A549 (cell line): ENCODE results near the gene PSME3. TPM values are rescaled to one million over a fixed set of nuclear protein-coding genes. Genes with fewer than 3 reads are reported as not detected.

ENCODE experiments used
- ATAC-seq, 2 experiments: fragments of 200-7000 bp in 1 of 2; fragments of >200 bp in 1 of 2; cut with Nextera tagmentation in 1 of 2; cut with Tn5 transposase in 1 of 2; 3 replicates each; pipeline versions ENCODE4 v1.8.0 to v1.9.1; 2018 to 2020; ENCODE audit warnings: mild to moderate bottlenecking in 1 of 2, moderate library complexity in 1 of 2
- CTCF ChIA-PET: fragments of 300-600 bp; sonication (Branson Sonifier 250); formaldehyde crosslinking; extraction: SDS; loops from one replicate; lab custom pipeline; 2021; ENCODE audit warnings: antibody characterized with exemption, inconsistent platforms; lab: Yijun Ruan, JAX
- POLR2A ChIA-PET: fragments of 350-600 bp; formaldehyde crosslinking; extraction: SDS; loops from one replicate; lab custom pipeline; 2021; ENCODE audit warnings: antibody characterized with exemption, inconsistent platforms; lab: Yijun Ruan, JAX
- DNase-seq, 2 experiments: peaks; one replicate each; pipeline versions ENCODE4 v3.0.0 to v3.0.0-alpha.2; 2011 to 2016; ENCODE audit warnings: low read depth in 1 of 2, low spot score in 1 of 2
- FAIRE-seq: peaks from 2 replicates; lab custom pipeline; 2011; peaks lifted over from hg19 to GRCh38; lab: Jason Lieb, UNC
- H3K27ac ChIP-seq, 2 experiments: fragments of >200 bp; sonication (Bioruptor Twin); formaldehyde crosslinking; 3 replicates each; pipeline ENCODE4 v1.5.1; 2016 to 2017
- H3K4me1 ChIP-seq: fragments of >200 bp; sonication (Bioruptor Twin); formaldehyde crosslinking; 3 replicates; pipeline ENCODE4 v1.6.1; 2016
- H3K4me2 ChIP-seq: fragments of >200 bp; sonication (Bioruptor Twin); formaldehyde crosslinking; 3 replicates; pipeline ENCODE4 v1.6.1; 2016
- H3K4me3 ChIP-seq: fragments of >200 bp; sonication (Bioruptor Twin); formaldehyde crosslinking; 3 replicates; pipeline ENCODE4 v1.5.1; 2016
- H3K9me3 ChIP-seq: fragments of >200 bp; sonication (Bioruptor Twin); formaldehyde crosslinking; 3 replicates; pipeline ENCODE4 v1.6.1; 2016
- BHLHE40 ChIP-seq: IDR thresholded peaks from 2 replicates; pipeline ENCODE4 v1.6.1; 2012; ENCODE audit warnings: low read depth, low read length, inconsistent platforms
- CBX8 ChIP-seq: fragments of 200-600 bp; sonication (generic); IDR thresholded peaks from 2 replicates; pipeline ENCODE4 v1.6.1; 2016
- EHF ChIP-seq: fragments of 250-450 bp; sonication (Bioruptor Pico); IDR thresholded peaks from 2 replicates; pipeline ENCODE4 v1.5.0; 2020; ENCODE audit warnings: mild to moderate bottlenecking
- EHMT2 ChIP-seq: fragments of 200-600 bp; sonication (generic); IDR thresholded peaks from 2 replicates; pipeline ENCODE4 v1.6.1; 2016; ENCODE audit warnings: antibody characterized with exemption, low read depth, mild to moderate bottlenecking, moderate library complexity
- EP300 ChIP-seq, 2 experiments: fragments of >200 bp; sonication (Bioruptor Twin); formaldehyde crosslinking; IDR thresholded peaks; 2 replicates in 1 of 2; 3 replicates in 1 of 2; pipeline ENCODE4 v1.6.1; 2016 to 2017
- FOSB ChIP-seq: fragments of 250-450 bp; sonication (Bioruptor Pico); IDR thresholded peaks from 2 replicates; pipeline ENCODE4 v1.5.0; 2020; ENCODE audit warnings: mild to moderate bottlenecking, moderate library complexity
- FOSL2 ChIP-seq, 2 experiments: fragments of 450-650 bp in 1 of 2; fragments of >200 bp in 1 of 2; sonication (Bioruptor Twin) in 1 of 2; formaldehyde crosslinking; IDR thresholded peaks; 2 replicates each; pipeline versions ENCODE4 v1.5.0 to v1.6.1; 2016 to 2020; ENCODE audit warnings: mild to moderate bottlenecking in 1 of 2, moderate library complexity in 1 of 2
- FOXS1 ChIP-seq: fragments of 250-450 bp; sonication (Bioruptor Pico); IDR thresholded peaks from 2 replicates; pipeline ENCODE4 v1.5.0; 2020; ENCODE audit warnings: mild to moderate bottlenecking, moderate library complexity
- HDAC2 ChIP-seq: fragments of 200-600 bp; sonication (generic); IDR thresholded peaks from 2 replicates; pipeline ENCODE4 v1.6.1; 2016
- KDM5A ChIP-seq: fragments of 200-600 bp; sonication (generic); IDR thresholded peaks from 2 replicates; pipeline ENCODE4 v1.6.1; 2016; ENCODE audit warnings: antibody characterized with exemption, mild to moderate bottlenecking
- NPAS2 ChIP-seq: fragments of 250-450 bp; sonication (Bioruptor Pico); IDR thresholded peaks from 2 replicates; pipeline ENCODE4 v1.8.0; 2022; ENCODE audit warnings: mild to moderate bottlenecking, moderate library complexity, borderline replicate concordance
- NR3C1 ChIP-seq: fragments of >200 bp; sonication (Bioruptor Twin); formaldehyde crosslinking; IDR thresholded peaks from 3 replicates; pipeline ENCODE4 v1.6.1; 2017
- PHF8 ChIP-seq: fragments of 200-600 bp; sonication (generic); IDR thresholded peaks from 2 replicates; pipeline ENCODE4 v1.6.1; 2016; ENCODE audit warnings: low read depth, mild to moderate bottlenecking, antibody characterized with exemption, moderate library complexity, borderline replicate concordance
- POLR2A ChIP-seq: IDR thresholded peaks from 2 replicates; pipeline ENCODE4 v1.6.1; 2012; ENCODE audit warnings: mild to moderate bottlenecking, low read length
- RARB ChIP-seq: fragments of 250-450 bp; sonication (Bioruptor Pico); IDR thresholded peaks from 2 replicates; pipeline ENCODE4 v1.8.0; 2021; ENCODE audit warnings: mild to moderate bottlenecking, moderate library complexity
- SMC3 ChIP-seq: fragments of >200 bp; sonication (Bioruptor Twin); formaldehyde crosslinking; IDR thresholded peaks from 3 replicates; pipeline ENCODE4 v1.6.1; 2018; ENCODE audit warnings: inconsistent platforms
- TFCP2L1 ChIP-seq: fragments of 250-450 bp; sonication (Bioruptor Pico); IDR thresholded peaks from 2 replicates; pipeline ENCODE4 v1.5.0; 2021; ENCODE audit warnings: mild to moderate bottlenecking
- TP53 ChIP-seq: fragments of 250-450 bp; sonication (Bioruptor Pico); IDR thresholded peaks from 2 replicates; pipeline ENCODE4 v1.5.0; 2021; ENCODE audit warnings: mild to moderate bottlenecking, moderate library complexity
- ZC3H11A ChIP-seq: fragments of 450-650 bp; IDR thresholded peaks from 2 replicates; pipeline ENCODE4 v1.6.1; 2014; ENCODE audit warnings: antibody characterized with exemption, mild to moderate bottlenecking
- WGBS: methylation state at CpG from one replicate; pipeline ENCODE4 v1.1.6; 2017; ENCODE audit errors: missing lambda C conversion rate; 5-methylcytosine and 5-hydroxymethylcytosine counted together
- polyA plus RNA-seq, 4 experiments: library from polyadenylated mRNA; depleted of rRNA in 3 of 4; stranded (reverse); fragments of >200 nt; fragmentation: RNase III in 1 of 4; extraction: RNeasy Plus Mini Kit Qiagen cat#74134 plus additional on column Dnase treatment in 1 of 4; gene quantifications; 2 replicates in 3 of 4; 3 replicates in 1 of 4; pipeline ENCODE4 v1.2.3, GENCODE V29; 2011 to 2017
- TF ChIP-seq, protein P1 (sequence below): fragments of 200-600 bp; sonication (generic); IDR thresholded peaks from 2 replicates; pipeline ENCODE4 v1.6.1; 2016; ENCODE audit warnings: antibody characterized with exemption, mild to moderate bottlenecking, moderate library complexity
- TF ChIP-seq, protein P2 (sequence below): fragments of 150-350 bp; IDR thresholded peaks from 2 replicates; pipeline ENCODE4 v1.6.1; 2014; ENCODE audit warnings: low read depth, mild to moderate bottlenecking, low read length
- TF ChIP-seq, protein P3 (sequence below): IDR thresholded peaks from 2 replicates; pipeline ENCODE4 v1.6.1; 2012; ENCODE audit warnings: low read depth, borderline replicate concordance
- TF ChIP-seq, protein P4 (sequence below): fragments of 250-450 bp; sonication (Bioruptor Pico); IDR thresholded peaks from 2 replicates; pipeline ENCODE4 v1.5.0; 2021; ENCODE audit warnings: mild to moderate bottlenecking, moderate library complexity, borderline replicate concordance
- TF ChIP-seq, protein P5 (sequence below): fragments of 250-450 bp; sonication (Bioruptor Pico); IDR thresholded peaks from 2 replicates; pipeline ENCODE4 v1.5.0; 2020; ENCODE audit warnings: low read depth, mild to moderate bottlenecking, moderate library complexity
- TF ChIP-seq, protein P6 (sequence below): fragments of >200 bp; sonication (Bioruptor Twin); formaldehyde crosslinking; IDR thresholded peaks from 3 replicates; pipeline ENCODE4 v1.5.1; 2016
- TF ChIP-seq, protein P7 (sequence below): fragments of >200 bp; sonication (Bioruptor Twin); formaldehyde crosslinking; IDR thresholded peaks from 2 replicates; pipeline ENCODE4 v1.6.1; 2016

PSME3 gene
- polyA plus RNA-seq, 2 of the 4 experiments (the other 2 are of a cell fraction) = 223 to 257 TPM

DNA sequence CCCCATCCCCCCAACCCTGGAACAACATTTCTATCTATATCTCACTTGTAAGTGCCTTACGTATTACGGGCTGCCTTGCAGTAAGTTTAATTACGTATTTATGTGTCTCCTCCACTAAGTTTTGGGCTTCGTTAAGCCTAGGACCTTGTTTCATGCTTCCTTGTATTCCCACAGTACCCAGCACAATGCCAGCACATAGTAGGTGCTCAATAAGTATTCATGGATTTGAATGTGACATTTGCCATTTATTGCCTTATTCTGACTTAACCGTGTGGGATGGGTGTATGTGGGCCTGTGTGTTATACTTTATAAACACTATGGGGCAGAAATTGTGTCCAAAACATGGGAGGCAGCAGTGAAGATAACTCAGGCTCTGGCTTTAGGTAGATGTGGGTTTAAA, 40.7 kb upstream of the PSME3 start:
- TF ChIP-seq FOSB (CRISPR knock-in tag) = no peak
- TF ChIP-seq HDAC2 = no peak
- TF ChIP-seq, protein P1, sequence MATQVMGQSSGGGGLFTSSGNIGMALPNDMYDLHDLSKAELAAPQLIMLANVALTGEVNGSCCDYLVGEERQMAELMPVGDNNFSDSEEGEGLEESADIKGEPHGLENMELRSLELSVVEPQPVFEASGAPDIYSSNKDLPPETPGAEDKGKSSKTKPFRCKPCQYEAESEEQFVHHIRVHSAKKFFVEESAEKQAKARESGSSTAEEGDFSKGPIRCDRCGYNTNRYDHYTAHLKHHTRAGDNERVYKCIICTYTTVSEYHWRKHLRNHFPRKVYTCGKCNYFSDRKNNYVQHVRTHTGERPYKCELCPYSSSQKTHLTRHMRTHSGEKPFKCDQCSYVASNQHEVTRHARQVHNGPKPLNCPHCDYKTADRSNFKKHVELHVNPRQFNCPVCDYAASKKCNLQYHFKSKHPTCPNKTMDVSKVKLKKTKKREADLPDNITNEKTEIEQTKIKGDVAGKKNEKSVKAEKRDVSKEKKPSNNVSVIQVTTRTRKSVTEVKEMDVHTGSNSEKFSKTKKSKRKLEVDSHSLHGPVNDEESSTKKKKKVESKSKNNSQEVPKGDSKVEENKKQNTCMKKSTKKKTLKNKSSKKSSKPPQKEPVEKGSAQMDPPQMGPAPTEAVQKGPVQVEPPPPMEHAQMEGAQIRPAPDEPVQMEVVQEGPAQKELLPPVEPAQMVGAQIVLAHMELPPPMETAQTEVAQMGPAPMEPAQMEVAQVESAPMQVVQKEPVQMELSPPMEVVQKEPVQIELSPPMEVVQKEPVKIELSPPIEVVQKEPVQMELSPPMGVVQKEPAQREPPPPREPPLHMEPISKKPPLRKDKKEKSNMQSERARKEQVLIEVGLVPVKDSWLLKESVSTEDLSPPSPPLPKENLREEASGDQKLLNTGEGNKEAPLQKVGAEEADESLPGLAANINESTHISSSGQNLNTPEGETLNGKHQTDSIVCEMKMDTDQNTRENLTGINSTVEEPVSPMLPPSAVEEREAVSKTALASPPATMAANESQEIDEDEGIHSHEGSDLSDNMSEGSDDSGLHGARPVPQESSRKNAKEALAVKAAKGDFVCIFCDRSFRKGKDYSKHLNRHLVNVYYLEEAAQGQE = no peak
- no peak for TF ChIP-seq NPAS2 (CRISPR knock-in tag)
- no peak for TF ChIP-seq BHLHE40
- no peak for TF ChIP-seq CBX8
- TF ChIP-seq KDM5A = no peak
- TF ChIP-seq PHF8 = no peak
- TF ChIP-seq, protein P2, sequence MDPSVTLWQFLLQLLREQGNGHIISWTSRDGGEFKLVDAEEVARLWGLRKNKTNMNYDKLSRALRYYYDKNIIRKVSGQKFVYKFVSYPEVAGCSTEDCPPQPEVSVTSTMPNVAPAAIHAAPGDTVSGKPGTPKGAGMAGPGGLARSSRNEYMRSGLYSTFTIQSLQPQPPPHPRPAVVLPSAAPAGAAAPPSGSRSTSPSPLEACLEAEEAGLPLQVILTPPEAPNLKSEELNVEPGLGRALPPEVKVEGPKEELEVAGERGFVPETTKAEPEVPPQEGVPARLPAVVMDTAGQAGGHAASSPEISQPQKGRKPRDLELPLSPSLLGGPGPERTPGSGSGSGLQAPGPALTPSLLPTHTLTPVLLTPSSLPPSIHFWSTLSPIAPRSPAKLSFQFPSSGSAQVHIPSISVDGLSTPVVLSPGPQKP = no peak
- TF ChIP-seq FOXS1 (CRISPR knock-in tag) = no peak
- TF ChIP-seq SMC3 = no peak
- ChIA-PET POLR2A (no interaction called here), CTCF (interaction anchor here (1.1 to 24.6 kb wide), 4 partner anchors 9 to 27 kb away, joined by 3 to 336 read pairs (median 6); partner anchors contain the start of genes BECN1 and VPS25)
- FAIRE-seq = no peak
- no peak overlapping the region for H3K4me3 ChIP-seq
- WGBS = 70% methylated on average over 5 of the region's 5 CpGs
- H3K27ac ChIP-seq = no peak overlapping the region
- no peak for DNase-seq
- peaks cover 11% of the 10 kb centered on the region for H3K4me1 ChIP-seq
- no peak overlapping the region for H3K4me2 ChIP-seq
- H3K9me3 ChIP-seq = no peaks in the 10 kb centered on the region
- ATAC-seq = no peak; a peak in 1 of 6 replicates

DNA sequence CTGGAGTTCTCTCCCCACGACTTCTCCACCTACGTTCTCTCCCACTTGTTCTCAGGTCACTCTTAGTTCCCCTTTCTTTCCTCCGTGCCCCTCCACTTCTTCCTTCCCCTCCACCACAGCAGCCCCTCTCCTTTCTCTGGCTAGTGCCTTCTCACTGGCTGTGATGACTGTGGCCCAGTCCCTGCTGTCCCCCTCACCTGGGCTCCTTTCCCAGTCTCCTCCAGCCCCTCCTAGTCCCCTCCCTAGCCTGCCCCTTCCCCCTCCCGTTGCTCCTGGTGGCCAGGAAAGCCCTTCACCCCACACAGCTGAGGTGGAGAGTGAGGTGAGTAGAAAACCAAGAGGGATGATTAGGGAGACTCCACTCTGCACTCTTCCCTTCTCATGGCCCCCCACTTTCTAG, 38.1 kb upstream of the PSME3 start:
- WGBS = 87% methylated on average over 4 of the region's 4 CpGs
- no peak overlapping the region for H3K27ac ChIP-seq
- ATAC-seq (no peak), FAIRE-seq (no peak), DNase-seq (no peak)
- H3K4me3 ChIP-seq = no peak overlapping the region
- no peaks in the 10 kb centered on the region for H3K9me3 ChIP-seq
- ChIA-PET POLR2A (interaction anchor here (1.8 kb wide), 1 partner anchor 22 kb away, joined by 6 read pairs; the partner anchor contains the start of gene VPS25), CTCF (interaction anchor here (1.5 to 24.6 kb wide), 3 partner anchors 11 to 32 kb away, joined by 4 to 336 read pairs (median 4); partner anchors contain the start of gene BECN1)
- H3K4me1 ChIP-seq = peaks cover 18% of the 10 kb centered on the region
- no peak overlapping the region for H3K4me2 ChIP-seq
- TF ChIP-seq, protein P3, sequence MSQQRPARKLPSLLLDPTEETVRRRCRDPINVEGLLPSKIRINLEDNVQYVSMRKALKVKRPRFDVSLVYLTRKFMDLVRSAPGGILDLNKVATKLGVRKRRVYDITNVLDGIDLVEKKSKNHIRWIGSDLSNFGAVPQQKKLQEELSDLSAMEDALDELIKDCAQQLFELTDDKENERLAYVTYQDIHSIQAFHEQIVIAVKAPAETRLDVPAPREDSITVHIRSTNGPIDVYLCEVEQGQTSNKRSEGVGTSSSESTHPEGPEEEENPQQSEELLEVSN = no peak
- TF ChIP-seq RARB (CRISPR knock-in tag) (no peak), TFCP2L1 (CRISPR knock-in tag) (no peak), ZC3H11A (no peak), POLR2A (no peak), EP300 (IDR thresholded peaks at IDR 0.05) (no peak), EHF (CRISPR knock-in tag) (no peak), EHMT2 (no peak), PHF8 (no peak), NR3C1 (no peak), TP53 (CRISPR knock-in tag) (no peak), FOSL2 (IDR thresholded peaks at IDR 0.05) (no peak), FOSL2 (CRISPR knock-in tag; IDR thresholded peaks at IDR 0.05) (no peak)
- TF ChIP-seq, protein P4, sequence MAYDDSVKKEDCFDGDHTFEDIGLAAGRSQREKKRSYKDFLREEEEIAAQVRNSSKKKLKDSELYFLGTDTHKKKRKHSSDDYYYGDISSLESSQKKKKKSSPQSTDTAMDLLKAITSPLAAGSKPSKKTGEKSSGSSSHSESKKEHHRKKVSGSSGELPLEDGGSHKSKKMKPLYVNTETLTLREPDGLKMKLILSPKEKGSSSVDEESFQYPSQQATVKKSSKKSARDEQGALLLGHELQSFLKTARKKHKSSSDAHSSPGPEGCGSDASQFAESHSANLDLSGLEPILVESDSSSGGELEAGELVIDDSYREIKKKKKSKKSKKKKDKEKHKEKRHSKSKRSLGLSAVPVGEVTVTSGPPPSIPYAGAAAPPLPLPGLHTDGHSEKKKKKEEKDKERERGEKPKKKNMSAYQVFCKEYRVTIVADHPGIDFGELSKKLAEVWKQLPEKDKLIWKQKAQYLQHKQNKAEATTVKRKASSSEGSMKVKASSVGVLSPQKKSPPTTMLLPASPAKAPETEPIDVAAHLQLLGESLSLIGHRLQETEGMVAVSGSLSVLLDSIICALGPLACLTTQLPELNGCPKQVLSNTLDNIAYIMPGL (CRISPR knock-in tag) = no peak
- TF ChIP-seq, protein P5, sequence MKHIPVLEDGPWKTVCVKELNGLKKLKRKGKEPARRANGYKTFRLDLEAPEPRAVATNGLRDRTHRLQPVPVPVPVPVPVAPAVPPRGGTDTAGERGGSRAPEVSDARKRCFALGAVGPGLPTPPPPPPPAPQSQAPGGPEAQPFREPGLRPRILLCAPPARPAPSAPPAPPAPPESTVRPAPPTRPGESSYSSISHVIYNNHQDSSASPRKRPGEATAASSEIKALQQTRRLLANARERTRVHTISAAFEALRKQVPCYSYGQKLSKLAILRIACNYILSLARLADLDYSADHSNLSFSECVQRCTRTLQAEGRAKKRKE (CRISPR knock-in tag) = no peak
- TF ChIP-seq, protein P6, sequence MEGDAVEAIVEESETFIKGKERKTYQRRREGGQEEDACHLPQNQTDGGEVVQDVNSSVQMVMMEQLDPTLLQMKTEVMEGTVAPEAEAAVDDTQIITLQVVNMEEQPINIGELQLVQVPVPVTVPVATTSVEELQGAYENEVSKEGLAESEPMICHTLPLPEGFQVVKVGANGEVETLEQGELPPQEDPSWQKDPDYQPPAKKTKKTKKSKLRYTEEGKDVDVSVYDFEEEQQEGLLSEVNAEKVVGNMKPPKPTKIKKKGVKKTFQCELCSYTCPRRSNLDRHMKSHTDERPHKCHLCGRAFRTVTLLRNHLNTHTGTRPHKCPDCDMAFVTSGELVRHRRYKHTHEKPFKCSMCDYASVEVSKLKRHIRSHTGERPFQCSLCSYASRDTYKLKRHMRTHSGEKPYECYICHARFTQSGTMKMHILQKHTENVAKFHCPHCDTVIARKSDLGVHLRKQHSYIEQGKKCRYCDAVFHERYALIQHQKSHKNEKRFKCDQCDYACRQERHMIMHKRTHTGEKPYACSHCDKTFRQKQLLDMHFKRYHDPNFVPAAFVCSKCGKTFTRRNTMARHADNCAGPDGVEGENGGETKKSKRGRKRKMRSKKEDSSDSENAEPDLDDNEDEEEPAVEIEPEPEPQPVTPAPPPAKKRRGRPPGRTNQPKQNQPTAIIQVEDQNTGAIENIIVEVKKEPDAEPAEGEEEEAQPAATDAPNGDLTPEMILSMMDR = no peak
- TF ChIP-seq, protein P7, sequence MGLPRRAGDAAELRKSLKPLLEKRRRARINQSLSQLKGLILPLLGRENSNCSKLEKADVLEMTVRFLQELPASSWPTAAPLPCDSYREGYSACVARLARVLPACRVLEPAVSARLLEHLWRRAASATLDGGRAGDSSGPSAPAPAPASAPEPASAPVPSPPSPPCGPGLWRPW = no peak
